Ovary (tissue), 9 donors: Measurements from ENCODE around the gene GFI1B. TPM values are rescaled to one million over a fixed set of nuclear protein-coding genes. Genes with fewer than 3 reads are reported as not detected.

Experiments used
- DNase-seq, 5 donors: peaks; one replicate each; pipeline ENCODE4 v3.0.0-alpha.2; 2019 to 2020
- H3K27ac ChIP-seq, 2 donors: fragments of 200-600 bp; one replicate each; pipeline versions ENCODE4 v1.5.1 to v1.8.0; 2019 to 2022
- H3K27me3 ChIP-seq: fragments of 200-600 bp; one replicate; pipeline ENCODE4 v1.8.0; 2022
- H3K36me3 ChIP-seq: fragments of 200-600 bp; sonication (generic); one replicate; pipeline ENCODE4 v1.5.1; 2019
- H3K4me1 ChIP-seq: one replicate; pipeline ENCODE4 v1.8.1; 2013; ENCODE audit warnings: mild to moderate bottlenecking, moderate library complexity; ENCODE audit not compliant: insufficient read depth
- H3K4me3 ChIP-seq: fragments of 200-600 bp; sonication (generic); one replicate; pipeline ENCODE4 v1.5.1; 2017
- H3K9me3 ChIP-seq, 2 donors: fragments of 200-600 bp in 1 of 2; sonication (generic) in 1 of 2; one replicate each; pipeline versions ENCODE4 v1.5.1 to v1.8.1; 2013 to 2019; ENCODE audit warnings: mild to moderate bottlenecking in 1 of 2, moderate library complexity in 1 of 2
- CTCF ChIP-seq, 3 donors: fragments of 450-650 bp in 2 of 3; fragments of 200-600 bp in 1 of 3; IDR thresholded peaks; one replicate each; pipeline versions ENCODE4 v1.5.1 to v1.8.0; 2016 to 2022; ENCODE audit warnings: antibody characterized with exemption in 3 of 3, mild to moderate bottlenecking in 1 of 3
- EP300 ChIP-seq: sonication (generic); formaldehyde crosslinking; IDR thresholded peaks from one replicate; pipeline ENCODE4 v1.6.1; 2017; ENCODE audit warnings: antibody characterized with exemption
- POLR2A ChIP-seq: fragments of 450-650 bp; IDR thresholded peaks from one replicate; pipeline ENCODE4 v1.6.1; 2017; ENCODE audit warnings: antibody characterized with exemption, mild to moderate bottlenecking, moderate library complexity
- WGBS, 3 donors: extraction: QIAGEN DNeasy Blood & Tissue Kit in 1 of 3; methylation state at CpG; one replicate each; pipeline versions ENCODE4 v1.1.5 to v1.1.7; 2013 to 2017; 5-methylcytosine and 5-hydroxymethylcytosine counted together
- intact Hi-C, 4 donors: fragments of 100-400 bp; cut with DNase I; formaldehyde crosslinking; loops; one replicate each; pipeline versions ENCODE4 v1.11.0 to v1.15.1; 2022 to 2023
- polyA plus RNA-seq, 2 donors: library from polyadenylated mRNA; stranded (reverse); fragments of 200-250 nt in 1 of 2; fragments of 350-450 nt in 1 of 2; fragmentation: Illumina TruSeq in 1 of 2; extraction: RNeasy Lipid Tissue Mini Kit (QIAGEN cat#74804) in 1 of 2; gene quantifications; one replicate each; pipeline ENCODE4 v1.2.3, GENCODE V29; 2013 to 2014
- total RNA-seq, 7 donors: library from RNA; depleted of rRNA in 2 of 7; stranded (reverse); fragments of >200 nt in 2 of 7; fragmentation: NEBNext Ultra II Directional in 3 of 7; extraction: Animal tissue kit (Norgen Biotek cat#: 25700) in 3 of 7; gene quantifications; one replicate each; pipeline versions ENCODE4 v1.1.0 to v1.2.4, GENCODE V29; 2016 to 2023
- donor health status: DM: no; HTN: no; CAD: no; lungs with moderate emphysema.
- donor health status: DM: no; HTN: no; CAD: no.
- donor health status: Bipolar disorder and iron deficiency.
- donor health status: DM: yes; HTN: yes; CAD: no.
- donor health status: DM: no; HTN: no; CAD: no.
- donor health status: DM: yes; HTN: yes; CAD: no.

GFI1B gene
- total and polyA plus RNA-seq, 9 donors, result 0.05 TPM; not detected in 8

GRCh38 chr9:133004999-133005760 lies 26.7 kb downstream of the GFI1B start:
- no peak for TF ChIP-seq EP300
- no peaks in the 10 kb centered on the region for H3K9me3 ChIP-seq
- intact Hi-C loops, result no loop called here
- 83 to 95% (median 89%) methylated on average over 14 of the region's 14 CpGs for WGBS, 3 donors
- no peak for DNase-seq
- H3K27me3 ChIP-seq, result no peaks in the 10 kb centered on the region
- H3K4me3 ChIP-seq, result no peak overlapping the region
- no peak overlapping the region for H3K27ac ChIP-seq
- H3K4me1 ChIP-seq, result no peaks in the 10 kb centered on the region
- no peaks in the 10 kb centered on the region for H3K36me3 ChIP-seq

DNA sequence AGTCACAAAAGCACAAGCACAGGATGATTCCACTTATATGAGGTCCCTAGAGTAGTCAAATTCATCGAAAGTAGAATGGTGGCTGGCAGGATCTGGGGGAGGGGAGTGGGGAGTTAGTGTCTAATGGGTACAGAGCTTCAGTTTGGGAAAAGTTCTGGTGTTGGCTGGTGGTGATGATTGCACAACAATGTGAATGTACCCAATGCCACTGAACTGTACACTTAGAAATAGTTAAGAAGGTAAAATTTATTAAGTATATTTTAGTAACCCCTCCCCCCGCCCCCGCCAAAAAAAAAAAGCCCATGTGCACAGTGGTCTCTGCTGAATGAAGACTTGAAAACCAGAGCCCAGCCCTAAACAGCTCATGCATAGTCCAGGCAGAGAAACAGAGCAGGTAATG lies 27.5 kb downstream of the GFI1B start:
- H3K4me1 ChIP-seq, result no peaks in the 10 kb centered on the region
- H3K27ac ChIP-seq, result no peak overlapping the region
- no peak overlapping the region for H3K4me3 ChIP-seq
- TF ChIP-seq CTCF (IDR thresholded peaks at IDR 0.05) (no peak), EP300 (no peak)
- no peak for DNase-seq
- intact Hi-C loops, result no loop called here
- H3K36me3 ChIP-seq, result no peaks in the 10 kb centered on the region
- H3K27me3 ChIP-seq, result no peaks in the 10 kb centered on the region
- 67 to 73% (median 69%) methylated on average over 3 of the region's 3 CpGs for WGBS, 3 donors
- H3K9me3 ChIP-seq, result no peaks in the 10 kb centered on the region

DNA sequence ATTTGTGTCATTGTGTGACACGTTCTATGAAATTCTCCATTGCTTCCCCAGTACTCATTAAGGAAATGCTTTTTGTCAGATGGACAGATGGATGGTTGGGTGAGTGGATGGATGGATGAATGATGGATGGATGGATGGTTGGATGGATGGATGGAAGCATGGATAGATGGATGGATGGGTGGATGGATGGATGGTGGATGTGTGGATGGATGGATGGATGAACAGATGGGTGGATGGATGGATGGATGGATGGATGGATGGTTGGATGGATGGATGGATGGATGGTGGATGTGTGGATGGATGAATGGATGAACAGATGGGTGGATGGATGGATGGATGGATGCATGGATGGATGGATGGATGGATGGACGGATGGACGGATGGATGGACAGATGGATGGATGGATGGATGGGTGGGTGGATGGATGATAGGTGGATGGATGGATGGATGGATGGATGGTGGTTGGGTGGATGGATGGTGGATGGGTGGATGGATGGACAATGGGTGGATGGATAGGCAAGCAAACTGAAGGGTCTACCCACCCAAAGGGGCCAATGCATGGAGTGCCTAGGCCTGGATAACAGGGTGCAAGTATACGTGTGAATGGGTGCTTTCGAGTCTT lies 28.3 kb downstream of the GFI1B start:
- Histone ChIP-seq H3K36me3 (no peaks in the 10 kb centered on the region), H3K9me3 (no peaks in the 10 kb centered on the region), H3K4me1 (no peaks in the 10 kb centered on the region), H3K27me3 (no peaks in the 10 kb centered on the region), H3K27ac (no peak overlapping the region), H3K4me3 (no peak overlapping the region)
- intact Hi-C loops, result no loop called here
- DNase-seq, result no peak
- TF ChIP-seq CTCF (IDR thresholded peaks at IDR 0.05), result no peak
- no peak for TF ChIP-seq EP300
- TF ChIP-seq POLR2A, result no peak
- 82 to 89% (median 84%) methylated on average over 5 of the region's 5 CpGs for WGBS, 3 donors

GRCh38 chr9:133008406-133008805 lies 29.9 kb downstream of the GFI1B start:
- Histone ChIP-seq H3K4me1 (no peaks in the 10 kb centered on the region), H3K9me3 (no peaks in the 10 kb centered on the region), H3K4me3 (no peak overlapping the region), H3K27ac (no peak overlapping the region), H3K27me3 (no peaks in the 10 kb centered on the region), H3K36me3 (no peaks in the 10 kb centered on the region)
- intact Hi-C loops, result no loop called here
- DNase-seq, result no peak
- 78 to 87% (median 82%) methylated on average over 7 of the region's 7 CpGs for WGBS, 3 donors
- no peak for TF ChIP-seq POLR2A
- TF ChIP-seq EP300, result no peak
- no peak for TF ChIP-seq CTCF (IDR thresholded peaks at IDR 0.05)

GRCh38 chr9:133008824-133009223 lies 30.3 kb downstream of the GFI1B start:
- no peak for DNase-seq
- no peak for TF ChIP-seq EP300
- TF ChIP-seq POLR2A, result no peak
- TF ChIP-seq CTCF (IDR thresholded peaks at IDR 0.05), result no peak
- H3K4me3 ChIP-seq, result no peak overlapping the region
- intact Hi-C loops, result no loop called here
- H3K9me3 ChIP-seq, result no peaks in the 10 kb centered on the region
- no peaks in the 10 kb centered on the region for H3K27me3 ChIP-seq
- no peaks in the 10 kb centered on the region for H3K36me3 ChIP-seq
- no peaks in the 10 kb centered on the region for H3K4me1 ChIP-seq
- no peak overlapping the region for H3K27ac ChIP-seq
- WGBS, 3 donors, result 82 to 88% (median 85%) methylated on average over 2 of the region's 2 CpGs
